Measurements from ENCODE around the gene FOXC1. TPM values are rescaled to one million over a fixed set of nuclear protein-coding genes. Genes with fewer than 3 reads are reported as not detected.

Gene FOXC1
- total RNA-seq, 2 experiments from 2014 or later, result not detected

DNA sequence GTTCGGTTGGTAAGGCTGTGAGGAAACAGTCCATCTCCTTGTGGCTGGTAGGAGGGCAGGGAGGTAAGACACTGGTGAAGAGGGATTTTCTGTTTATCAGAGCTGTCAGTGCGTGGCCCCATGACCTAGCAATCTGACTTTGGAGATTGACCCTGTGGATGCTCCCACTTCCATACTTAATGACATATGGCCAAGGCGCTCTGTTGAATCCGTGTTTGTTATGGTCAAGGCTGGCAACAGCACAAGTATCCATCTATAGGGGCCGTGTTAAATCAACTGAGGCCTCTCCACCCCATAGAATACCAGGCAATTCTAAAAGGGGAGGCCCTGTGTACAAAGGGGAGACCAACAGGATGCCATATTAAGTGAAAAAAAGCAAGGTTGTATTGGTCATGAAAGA lies 25.6 kb upstream of the FOXC1 start:
- no TSS peak for BruUV-seq (replicated peaks)

GRCh38 chr6:1584996-1585668 lies 24.6 kb upstream of the FOXC1 start:
- no peak for TF ChIP-seq CTCF (conservative IDR thresholded peaks at IDR 0.05; ENCODE audit: low read length)
- no peak for TF ChIP-seq EZH2phosphoT487 (IDR thresholded peaks at IDR 0.05; ENCODE audit: borderline replicate concordance, low read depth, low read length)
- H3K4me3 ChIP-seq (ENCODE audit: low read depth, low read length, poor library complexity, severe bottlenecking), result no peak overlapping the region
- no peak overlapping the region for H3K4me2 ChIP-seq (ENCODE audit: low read length)
- H3K9me3 ChIP-seq (ENCODE audit: low read length), result no peaks in the 10 kb centered on the region
- H3K9me2 ChIP-seq (ENCODE audit: insufficient read depth, low read length), result no peaks in the 10 kb centered on the region
- no peaks in the 10 kb centered on the region for H3K36me3 ChIP-seq (ENCODE audit: insufficient read depth, low read length)
- H4K20me1 ChIP-seq (ENCODE audit: insufficient read depth, low read length), result no peaks in the 10 kb centered on the region
- H3K27ac ChIP-seq (ENCODE audit: low read depth, low read length, poor library complexity, severe bottlenecking), result no peak overlapping the region
- ChIA-PET CTCF (ENCODE audit: unreplicated experiment) (no interaction called here), POLR2A (interaction anchor here (0.6 kb wide), 1 partner anchor 586 kb away, joined by 3 read pairs; no protein-coding TSS in a partner anchor)
- no TSS peak for BruUV-seq (replicated peaks)
- intact Hi-C loops (cut with micrococcal nuclease; ENCODE audit: unreplicated experiment), result no loop called here
- no peaks in the 10 kb centered on the region for H3K79me2 ChIP-seq (ENCODE audit: insufficient read depth, low read depth, low read length)
- no peaks in the 10 kb centered on the region for H3K4me1 ChIP-seq (ENCODE audit: insufficient read depth, low read length, poor library complexity, severe bottlenecking)
- H2AFZ ChIP-seq (ENCODE audit: low read length), result no peak overlapping the region
- no peak for DNase-seq (ENCODE audit: low spot score)

More for the DNA sequence above, 25.6 kb upstream of the FOXC1 start:
- ChIA-PET CTCF (ENCODE audit: unreplicated experiment) (no interaction called here), POLR2A (no interaction called here)
- H3K4me3 ChIP-seq (ENCODE audit: low read depth, low read length, poor library complexity, severe bottlenecking), result no peak overlapping the region
- H3K79me2 ChIP-seq (ENCODE audit: insufficient read depth, low read depth, low read length), result no peaks in the 10 kb centered on the region
- H2AFZ ChIP-seq (ENCODE audit: low read length), result no peak overlapping the region
- H3K36me3 ChIP-seq (ENCODE audit: insufficient read depth, low read length), result no peaks in the 10 kb centered on the region
- no peaks in the 10 kb centered on the region for H3K9me3 ChIP-seq (ENCODE audit: low read length)
- H3K27ac ChIP-seq (ENCODE audit: low read depth, low read length, poor library complexity, severe bottlenecking), result no peak overlapping the region
- H3K4me1 ChIP-seq (ENCODE audit: insufficient read depth, low read length, poor library complexity, severe bottlenecking), result no peaks in the 10 kb centered on the region
- H3K4me2 ChIP-seq (ENCODE audit: low read length), result no peak overlapping the region
- H4K20me1 ChIP-seq (ENCODE audit: insufficient read depth, low read length), result no peaks in the 10 kb centered on the region
- TF ChIP-seq EZH2phosphoT487 (IDR thresholded peaks at IDR 0.05; ENCODE audit: borderline replicate concordance, low read depth, low read length), result no peak
- no peak for TF ChIP-seq CTCF (conservative IDR thresholded peaks at IDR 0.05; ENCODE audit: low read length)
- no peak for DNase-seq (ENCODE audit: low spot score)
- H3K9me2 ChIP-seq (ENCODE audit: insufficient read depth, low read length), result no peaks in the 10 kb centered on the region
- intact Hi-C loops (cut with micrococcal nuclease; ENCODE audit: unreplicated experiment), result no loop called here

DNA sequence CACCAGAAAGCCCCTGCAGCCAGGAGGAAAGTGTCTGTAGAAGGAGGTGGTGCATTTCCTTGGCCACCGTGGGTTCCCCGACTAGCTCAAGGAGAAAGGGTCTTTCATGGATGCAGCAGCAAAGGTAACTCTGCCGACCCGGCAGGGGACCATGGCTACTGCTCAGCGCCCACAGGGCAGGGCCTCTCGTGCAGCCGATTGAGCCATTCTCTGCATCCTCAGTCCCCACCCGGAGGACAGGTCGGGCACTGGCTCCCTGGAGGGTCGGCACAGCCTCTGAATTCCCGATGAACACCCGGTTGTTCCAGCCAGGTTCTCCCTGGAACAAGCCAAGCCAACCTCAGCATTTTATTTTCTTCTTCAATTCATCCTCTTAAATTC lies 24.1 kb upstream of the FOXC1 start:
- Histone ChIP-seq H3K4me3 (ENCODE audit: low read depth, low read length, poor library complexity, severe bottlenecking) (no peak overlapping the region), H3K79me2 (ENCODE audit: insufficient read depth, low read depth, low read length) (no peaks in the 10 kb centered on the region), H2AFZ (ENCODE audit: low read length) (no peak overlapping the region), H4K20me1 (ENCODE audit: insufficient read depth, low read length) (no peaks in the 10 kb centered on the region), H3K4me2 (ENCODE audit: low read length) (no peak overlapping the region), H3K36me3 (ENCODE audit: insufficient read depth, low read length) (no peaks in the 10 kb centered on the region), H3K9me2 (ENCODE audit: insufficient read depth, low read length) (no peaks in the 10 kb centered on the region), H3K9me3 (ENCODE audit: low read length) (no peaks in the 10 kb centered on the region), H3K4me1 (ENCODE audit: insufficient read depth, low read length, poor library complexity, severe bottlenecking) (no peaks in the 10 kb centered on the region), H3K27ac (ENCODE audit: low read depth, low read length, poor library complexity, severe bottlenecking) (no peak overlapping the region)
- TF ChIP-seq CTCF (conservative IDR thresholded peaks at IDR 0.05; ENCODE audit: low read length) (no peak), EZH2phosphoT487 (IDR thresholded peaks at IDR 0.05; ENCODE audit: borderline replicate concordance, low read depth, low read length) (no peak)
- no peak for DNase-seq (ENCODE audit: low spot score)
- intact Hi-C loops (cut with micrococcal nuclease; ENCODE audit: unreplicated experiment), result no loop called here
- ChIA-PET CTCF (ENCODE audit: unreplicated experiment) (no interaction called here), POLR2A (no interaction called here)
- no TSS peak for BruUV-seq (replicated peaks)
